ENCODE data around the gene FFAR2. TPM values are rescaled to one million over a fixed set of nuclear protein-coding genes. Genes with fewer than 3 reads are reported as not detected.

The FFAR2 gene
- total RNA-seq, 1 donor from 2014 or later, result not detected

- Histone ChIP-seq H3K4me1 (peaks cover 0 to 4% of the 10 kb centered on the region in 2 donors), H3K27ac (no peak overlapping the region), H3K9me3 (peaks cover 0 to 2% of the 10 kb centered on the region in 2 donors), H3K27me3 (no peaks in the 10 kb centered on the region), H3K4me3 (no peak overlapping the region), H3K36me3 (no peaks in the 10 kb centered on the region)
- no peak for TF ChIP-seq CTCF (IDR thresholded peaks at IDR 0.05)
- no peak for DNase-seq (ENCODE audit: low spot score in 2 of 2)
- intact Hi-C loops (cut with DNase I), result no loop called here
Measured at GRCh38 chr19:35429698-35430408, 18.2 kb upstream of the FFAR2 start.

- H3K36me3 ChIP-seq, result no peaks in the 10 kb centered on the region
- H3K4me3 ChIP-seq, result no peak overlapping the region
- no peak for TF ChIP-seq CTCF (IDR thresholded peaks at IDR 0.05)
- H3K27me3 ChIP-seq, result no peaks in the 10 kb centered on the region
- H3K9me3 ChIP-seq, result peaks cover 0 to 2% of the 10 kb centered on the region in 2 donors
- intact Hi-C loops (cut with DNase I), result no loop called here
- DNase-seq (ENCODE audit: low spot score in 2 of 2), result no peak
- H3K4me1 ChIP-seq, result peaks cover 0 to 4% of the 10 kb centered on the region in 2 donors
- H3K27ac ChIP-seq, result no peak overlapping the region
Measured at GRCh38 chr19:35430409-35431144, 17.5 kb upstream of the FFAR2 start.

GRCh38 chr19:35431145-35431807 lies 16.8 kb upstream of the FFAR2 start:
- H3K4me1 ChIP-seq, result peaks cover 0 to 4% of the 10 kb centered on the region in 2 donors
- H3K4me3 ChIP-seq, result no peak overlapping the region
- DNase-seq (ENCODE audit: low spot score in 2 of 2), result no peak
- no peaks in the 10 kb centered on the region for H3K36me3 ChIP-seq
- no peaks in the 10 kb centered on the region for H3K27me3 ChIP-seq
- H3K9me3 ChIP-seq, result peaks cover 0 to 2% of the 10 kb centered on the region in 2 donors
- TF ChIP-seq CTCF (IDR thresholded peaks at IDR 0.05), result no peak
- intact Hi-C loops (cut with DNase I), result no loop called here
- no peak overlapping the region for H3K27ac ChIP-seq

- H3K4me3 ChIP-seq, result no peak overlapping the region
- intact Hi-C loops (cut with DNase I), result no loop called here
- H3K27me3 ChIP-seq, result no peaks in the 10 kb centered on the region
- H3K27ac ChIP-seq, result no peak overlapping the region
- TF ChIP-seq CTCF (IDR thresholded peaks at IDR 0.05), result no peak
- H3K9me3 ChIP-seq, result peaks cover 0 to 2% of the 10 kb centered on the region in 2 donors
- DNase-seq (ENCODE audit: low spot score in 2 of 2), result no peak
- H3K4me1 ChIP-seq, result peaks cover 0 to 4% of the 10 kb centered on the region in 2 donors
- H3K36me3 ChIP-seq, result no peaks in the 10 kb centered on the region
Measured at GRCh38 chr19:35432911-35433310, 15.1 kb upstream of the FFAR2 start.

GRCh38 chr19:35433448-35433847 lies 14.6 kb upstream of the FFAR2 start:
- no peak for DNase-seq (ENCODE audit: low spot score in 2 of 2)
- TF ChIP-seq CTCF (IDR thresholded peaks at IDR 0.05), result no peak
- H3K27ac ChIP-seq, result no peak overlapping the region
- intact Hi-C loops (cut with DNase I), result no loop called here
- H3K9me3 ChIP-seq, result peaks cover 0 to 2% of the 10 kb centered on the region in 2 donors
- H3K36me3 ChIP-seq, result no peaks in the 10 kb centered on the region
- H3K4me1 ChIP-seq, result peaks cover 0 to 4% of the 10 kb centered on the region in 2 donors
- H3K27me3 ChIP-seq, result no peaks in the 10 kb centered on the region
- no peak overlapping the region for H3K4me3 ChIP-seq

All from ascending aorta (tissue), 2 donors.